ENCODE measurements around the gene LRRIQ3. TPM values are rescaled to one million over a fixed set of nuclear protein-coding genes. Genes with fewer than 3 reads are reported as not detected.

The LRRIQ3 gene
- total RNA-seq, 1 experiment from 2014 or later: 0.85 TPM

- Histone ChIP-seq H3K27ac (ENCODE audit: low read length) (no peak overlapping the region), H3K4me1 (ENCODE audit: control insufficient read depth, insufficient read depth, low read length) (no peaks in the 10 kb centered on the region), H3K36me3 (ENCODE audit: control insufficient read depth, insufficient read depth, low read length) (no peaks in the 10 kb centered on the region), H3K27me3 (ENCODE audit: control insufficient read depth, insufficient read depth, low read length) (no peaks in the 10 kb centered on the region), H3K9me3 (ENCODE audit: control insufficient read depth, insufficient read depth, low read depth, low read length) (no peaks in the 10 kb centered on the region), H3K4me3 (ENCODE audit: low read depth in 2 of 2, low read length in 2 of 2) (no peak overlapping the region)
- ChIA-PET CTCF (no interaction called here), POLR2A (no interaction called here)
- DNase-seq (ENCODE audit: low read depth, low spot score): no peak
- no TSS peak for BruUV-seq (replicated peaks)
- ATAC-seq: no peak
- in situ Hi-C loops (cut with HindIII; ENCODE audit: low pct_unique_long_range_greater_than_20kb, low sequenced_read_pairs) (no loop called here), intact Hi-C loops (cut with micrococcal nuclease; ENCODE audit: unreplicated experiment) (no loop called here)
- TF ChIP-seq CTCF (IDR thresholded peaks at IDR 0.05) (no peak), REST (IDR thresholded peaks at IDR 0.05; ENCODE audit: insufficient read depth in 1 of 2, low read depth in 2 of 2, low read length in 1 of 2) (no peak), POLR2AphosphoS5 (IDR thresholded peaks at IDR 0.05; ENCODE audit: low read depth, low read length) (no peak), TCF7L2 (IDR thresholded peaks at IDR 0.05; ENCODE audit: low read depth, low read length) (no peak), SIN3A (IDR thresholded peaks at IDR 0.05; ENCODE audit: borderline replicate concordance, insufficient read depth, low read depth, low read length) (no peak)
Observed at GRCh38 chr1:74161497-74161896, 36.5 kb downstream of the LRRIQ3 start.

- POLR2A ChIA-PET: no interaction called here
- intact Hi-C loops (cut with micrococcal nuclease; ENCODE audit: unreplicated experiment): no loop called here
- in situ Hi-C loops (cut with HindIII; ENCODE audit: low pct_unique_long_range_greater_than_20kb, low sequenced_read_pairs): no loop called here
- no peaks in the 10 kb centered on the region for H3K4me1 ChIP-seq (ENCODE audit: control insufficient read depth, insufficient read depth, low read length)
- H3K36me3 ChIP-seq (ENCODE audit: control insufficient read depth, insufficient read depth, low read length): no peaks in the 10 kb centered on the region
- no peak overlapping the region for H3K27ac ChIP-seq (ENCODE audit: low read length)
- ATAC-seq: no peak
- H3K27me3 ChIP-seq (ENCODE audit: control insufficient read depth, insufficient read depth, low read length): no peaks in the 10 kb centered on the region
- DNase-seq (ENCODE audit: low read depth, low spot score): no peak
- CTCF ChIA-PET: no interaction called here
- no TSS peak for BruUV-seq (replicated peaks)
- no peaks in the 10 kb centered on the region for H3K9me3 ChIP-seq (ENCODE audit: control insufficient read depth, insufficient read depth, low read depth, low read length)
- no peak overlapping the region for H3K4me3 ChIP-seq (ENCODE audit: low read depth in 2 of 2, low read length in 2 of 2)
- TF ChIP-seq CTCF (IDR thresholded peaks at IDR 0.05) (no peak), SIN3A (IDR thresholded peaks at IDR 0.05; ENCODE audit: borderline replicate concordance, insufficient read depth, low read depth, low read length) (no peak), REST (IDR thresholded peaks at IDR 0.05; ENCODE audit: insufficient read depth in 1 of 2, low read depth in 2 of 2, low read length in 1 of 2) (no peak), TCF7L2 (IDR thresholded peaks at IDR 0.05; ENCODE audit: low read depth, low read length) (no peak), POLR2AphosphoS5 (IDR thresholded peaks at IDR 0.05; ENCODE audit: low read depth, low read length) (no peak)
Observed at GRCh38 chr1:74160046-74160445, 37.9 kb downstream of the LRRIQ3 start.

Measured in Panc1 (cell line).